MCF 10A (cell line): Measurements from ENCODE around the gene EXD3. TPM values are rescaled to one million over a fixed set of nuclear protein-coding genes. Genes with fewer than 3 reads are reported as not detected.
A peak's percentile ranks its signal among the peaks of the same experiment; 100 is the strongest.

Source experiments
- BruUV-seq: library from RNA; stranded (reverse); fragments of 400-500 nt; replicated peaks from 2 replicates; lab custom pipeline; 2021; lab: Mats Ljungman, UMichigan
- CTCF ChIA-PET: fragments of 300-600 bp; sonication (Branson Sonifier 250); formaldehyde crosslinking; extraction: SDS; loops from one replicate; lab custom pipeline; 2021; ENCODE audit warnings: antibody characterized with exemption, inconsistent platforms; lab: Yijun Ruan, JAX
- POLR2A ChIA-PET: fragments of 300-600, 350-650 bp; sonication (Branson Sonifier 250); formaldehyde crosslinking; extraction: SDS; loops from one replicate; lab custom pipeline; 2020; ENCODE audit warnings: antibody characterized with exemption, inconsistent platforms; lab: Yijun Ruan, JAX
- DNase-seq: peaks from one replicate; pipeline ENCODE4 v3.0.0-alpha.2; 2018; ENCODE audit not compliant: unreplicated experiment
- H3K27ac Mint-ChIP-seq: one replicate; pipeline ENCODE4 v1.8.0; 2022; ENCODE audit warnings: mild to moderate bottlenecking, low read depth, mixed read lengths; ENCODE audit not compliant: unreplicated experiment
- H3K27me3 Mint-ChIP-seq: one replicate; pipeline ENCODE4 v1.8.0; 2022; ENCODE audit warnings: mixed read lengths; ENCODE audit not compliant: insufficient read depth, unreplicated experiment
- H3K36me3 Mint-ChIP-seq: one replicate; pipeline ENCODE4 v1.8.0; 2022; ENCODE audit warnings: mild to moderate bottlenecking, moderate library complexity, mixed read lengths; ENCODE audit not compliant: insufficient read depth, unreplicated experiment
- H3K4me1 Mint-ChIP-seq: one replicate; pipeline ENCODE4 v1.8.0; 2022; ENCODE audit warnings: mixed read lengths; ENCODE audit not compliant: insufficient read depth, unreplicated experiment
- H3K4me3 Mint-ChIP-seq: one replicate; pipeline ENCODE4 v1.8.0; 2022; ENCODE audit warnings: mild to moderate bottlenecking, moderate library complexity, mixed read lengths; ENCODE audit not compliant: unreplicated experiment
- H3K9me3 Mint-ChIP-seq: one replicate; pipeline ENCODE4 v1.8.0; 2022; ENCODE audit warnings: mixed read lengths; ENCODE audit not compliant: unreplicated experiment
- CTCF ChIP-seq: fragments of 200-600 bp; IDR thresholded peaks from one replicate; pipeline ENCODE4 v1.8.0; 2022; ENCODE audit warnings: antibody characterized with exemption, mild to moderate bottlenecking; ENCODE audit not compliant: unreplicated experiment
- intact Hi-C: fragments of 100-400 bp; cut with micrococcal nuclease; formaldehyde crosslinking; loops from 2 replicates; pipeline ENCODE4 v1.14.1; 2022
- total RNA-seq: library from RNA; stranded (reverse); gene quantifications from 2 replicates; pipeline ENCODE4 v1.2.3, GENCODE V29; 2022

Gene EXD3
- total RNA-seq, 1 experiment from 2014 or later, result 17.1 TPM

- no peaks in the 10 kb centered on the region for H3K9me3 Mint-ChIP-seq
- H3K27ac Mint-ChIP-seq, result peak overlapping the region; percentile 89
- H3K4me3 Mint-ChIP-seq, result peak overlapping the region; percentile 72
- H3K36me3 Mint-ChIP-seq, result peaks cover 7% of the 10 kb centered on the region
- TF ChIP-seq CTCF, result no peak
- peaks cover 25% of the 10 kb centered on the region for H3K4me1 Mint-ChIP-seq
- CTCF ChIA-PET, result interaction anchor here (0.6 to 2.2 kb wide), 8 partner anchors 9 to 236 kb away, joined by 3 to 8 read pairs (median 4); partner anchors contain the start of gene NELFB
- no peaks in the 10 kb centered on the region for H3K27me3 Mint-ChIP-seq
- POLR2A ChIA-PET, result interaction anchor here (0.7 to 2.0 kb wide), 10 partner anchors 10 to 258 kb away, joined by 3 to 13 read pairs (median 4); partner anchors contain the start of genes NELFB, SSNA1 and TUBB4B
- intact Hi-C loops, result no loop called here
- peak; percentile 81 for DNase-seq
- no TSS peak for BruUV-seq
Observed at GRCh38 chr9:137276473-137277328, 146.3 kb downstream of the EXD3 start.

GRCh38 chr9:137275588-137276472 lies 147.1 kb downstream of the EXD3 start:
- CTCF ChIA-PET, result interaction anchor here (2.2 kb wide), 1 partner anchor 39 kb away, joined by 8 read pairs; no protein-coding TSS in a partner anchor
- intact Hi-C loops, result no loop called here
- DNase-seq, result no peak
- H3K4me3 Mint-ChIP-seq, result no peak overlapping the region
- no TSS peak for BruUV-seq
- no peaks in the 10 kb centered on the region for H3K9me3 Mint-ChIP-seq
- H3K36me3 Mint-ChIP-seq, result peaks cover 14% of the 10 kb centered on the region
- no peaks in the 10 kb centered on the region for H3K27me3 Mint-ChIP-seq
- no peak overlapping the region for H3K27ac Mint-ChIP-seq
- POLR2A ChIA-PET, result interaction anchor here (0.7 to 2.0 kb wide), 3 partner anchors 8 to 35 kb away, joined by 3 to 9 read pairs (median 5); partner anchors contain the start of gene TUBB4B
- TF ChIP-seq CTCF, result no peak
- peaks cover 25% of the 10 kb centered on the region for H3K4me1 Mint-ChIP-seq

GRCh38 chr9:137275203-137275587 lies 147.8 kb downstream of the EXD3 start:
- H3K27ac Mint-ChIP-seq, result no peak overlapping the region
- H3K4me1 Mint-ChIP-seq, result peaks cover 25% of the 10 kb centered on the region
- CTCF ChIA-PET, result interaction anchor here (0.6 to 1.2 kb wide), 3 partner anchors 12 to 93 kb away, joined by 3 to 4 read pairs (median 4); no protein-coding TSS in a partner anchor
- H3K9me3 Mint-ChIP-seq, result no peaks in the 10 kb centered on the region
- intact Hi-C loops, result no loop called here
- H3K27me3 Mint-ChIP-seq, result no peaks in the 10 kb centered on the region
- POLR2A ChIA-PET, result interaction anchor here (1.7 kb wide), 2 partner anchors 9 to 33 kb away, joined by 3 to 5 read pairs; no protein-coding TSS in a partner anchor
- TF ChIP-seq CTCF, result no peak
- no peak overlapping the region for H3K4me3 Mint-ChIP-seq
- BruUV-seq, result no TSS peak
- peaks cover 18% of the 10 kb centered on the region for H3K36me3 Mint-ChIP-seq
- no peak for DNase-seq
